Left lung (tissue), 10 donors: ENCODE measurements around the gene CHCHD10. TPM values are rescaled to one million over a fixed set of nuclear protein-coding genes. Genes with fewer than 3 reads are reported as not detected.

Source experiments
- ATAC-seq: fragments of 200-7000 bp; cut with Tn5 transposase; one replicate; pipeline ENCODE4 v1.9.1; 2020; ENCODE audit warnings: moderate library complexity
- DNase-seq, 4 donors: peaks; one replicate each; pipeline ENCODE4 v3.0.0-alpha.2; 2013 to 2020
- H3K27ac ChIP-seq, 2 donors: fragments of 200-600 bp; sonication (generic) in 1 of 2; one replicate each; pipeline versions ENCODE4 v1.5.0 to v1.8.0; 2020 to 2021
- H3K27me3 ChIP-seq, 2 donors: fragments of 200-600 bp; sonication (generic) in 1 of 2; one replicate each; pipeline versions ENCODE4 v1.5.0 to v1.8.0; 2020 to 2021
- H3K36me3 ChIP-seq, 2 donors: fragments of 200-600 bp; sonication (generic) in 1 of 2; one replicate each; pipeline versions ENCODE4 v1.5.0 to v1.8.0; 2020 to 2021
- H3K4me1 ChIP-seq, 2 donors: fragments of 200-600 bp; one replicate each; pipeline ENCODE4 v1.8.0; 2021
- H3K4me3 ChIP-seq, 2 donors: fragments of 200-600 bp; sonication (generic) in 1 of 2; one replicate each; pipeline versions ENCODE4 v1.5.0 to v1.8.0; 2020 to 2021; ENCODE audit warnings: mild to moderate bottlenecking in 1 of 2
- H3K9me3 ChIP-seq, 2 donors: fragments of 200-600 bp; sonication (generic) in 1 of 2; one replicate each; pipeline versions ENCODE4 v1.5.0 to v1.8.0; 2020 to 2021
- CTCF ChIP-seq, 2 donors: fragments of 200-600 bp; sonication (generic) in 1 of 2; IDR thresholded peaks; one replicate each; pipeline versions ENCODE4 v1.5.0 to v1.8.0; 2021; ENCODE audit warnings: antibody characterized with exemption in 2 of 2
- intact Hi-C, 2 donors: fragments of 100-400 bp; cut with DNase I; formaldehyde crosslinking; loops; one replicate each; pipeline versions ENCODE4 v1.11.2 to v1.14.2; 2022
- polyA plus RNA-seq, 6 donors: library from polyadenylated mRNA; unstranded; fragments of 120-200 nt; gene quantifications; one replicate each; pipeline ENCODE4 v1.2.1, GENCODE V29; 2013; ENCODE audit not compliant: insufficient read length in 6 of 6
- total RNA-seq, 2 donors: library from RNA; stranded (reverse); fragmentation: NEBNext Ultra II Directional; extraction: Animal tissue kit (Norgen Biotek cat#: 25700); gene quantifications; one replicate each; pipeline ENCODE4 v1.2.1, GENCODE V29; 2021
- donor health status: DM: no; HTN: yes; CAD: no.
- donor health status: DM: no; HTN: no; CAD: no.

The CHCHD10 gene
- total and polyA plus RNA-seq, 8 donors: 19.0 to 128 (median 30.8) TPM

- intact Hi-C loops: loop anchor here in 1 of 2 donors (10.0 kb wide), 1 partner anchor 55 kb away; the partner anchor contains the start of gene DERL3
- H3K4me3 ChIP-seq: no peak overlapping the region
- no peak for ATAC-seq
- H3K4me1 ChIP-seq: no peaks in the 10 kb centered on the region
- no peaks in the 10 kb centered on the region for H3K27me3 ChIP-seq
- H3K9me3 ChIP-seq: no peaks in the 10 kb centered on the region
- no peak for DNase-seq
- no peaks in the 10 kb centered on the region for H3K36me3 ChIP-seq
- no peak overlapping the region for H3K27ac ChIP-seq
- no peak for TF ChIP-seq CTCF (IDR thresholded peaks at IDR 0.05)
Observed at GRCh38 chr22:23780146-23780748, 12.5 kb upstream of the CHCHD10 start.

GRCh38 chr22:23779731-23780130 lies 12.0 kb upstream of the CHCHD10 start:
- no peak for TF ChIP-seq CTCF (IDR thresholded peaks at IDR 0.05)
- no peaks in the 10 kb centered on the region for H3K4me1 ChIP-seq
- no peak overlapping the region for H3K4me3 ChIP-seq
- no peak for ATAC-seq
- no peak overlapping the region for H3K27ac ChIP-seq
- H3K27me3 ChIP-seq: no peaks in the 10 kb centered on the region
- no peak for DNase-seq
- no peaks in the 10 kb centered on the region for H3K9me3 ChIP-seq
- H3K36me3 ChIP-seq: no peaks in the 10 kb centered on the region
- intact Hi-C loops: loop anchor here in 1 of 2 donors (10.0 kb wide), 1 partner anchor 55 kb away; the partner anchor contains the start of gene DERL3

- TF ChIP-seq CTCF (IDR thresholded peaks at IDR 0.05): no peak
- Histone ChIP-seq H3K9me3 (no peaks in the 10 kb centered on the region), H3K4me1 (no peaks in the 10 kb centered on the region), H3K27me3 (no peaks in the 10 kb centered on the region), H3K4me3 (no peak overlapping the region), H3K36me3 (no peaks in the 10 kb centered on the region), H3K27ac (no peak overlapping the region)
- intact Hi-C loops: no loop called here
- DNase-seq: no peak
- ATAC-seq: no peak
Observed at GRCh38 chr22:23779083-23779482, 11.3 kb upstream of the CHCHD10 start.

GRCh38 chr22:23778577-23778900 lies 10.8 kb upstream of the CHCHD10 start:
- Histone ChIP-seq H3K9me3 (no peaks in the 10 kb centered on the region), H3K36me3 (no peaks in the 10 kb centered on the region), H3K27ac (no peak overlapping the region), H3K4me1 (peaks cover 0 to under 1% of the 10 kb centered on the region in 2 donors), H3K4me3 (no peak overlapping the region), H3K27me3 (peaks cover 0 to 4% of the 10 kb centered on the region in 2 donors)
- intact Hi-C loops: no loop called here
- DNase-seq (no peak), ATAC-seq (no peak)
- TF ChIP-seq CTCF (IDR thresholded peaks at IDR 0.05): no peak

GRCh38 chr22:23777776-23778576 lies 10.2 kb upstream of the CHCHD10 start:
- H3K27me3 ChIP-seq: peaks cover 0 to 10% of the 10 kb centered on the region in 2 donors
- H3K9me3 ChIP-seq: no peaks in the 10 kb centered on the region
- H3K36me3 ChIP-seq: no peaks in the 10 kb centered on the region
- no peak for TF ChIP-seq CTCF (IDR thresholded peaks at IDR 0.05)
- no peak overlapping the region for H3K4me3 ChIP-seq
- no peak overlapping the region for H3K27ac ChIP-seq
- ATAC-seq (no peak), DNase-seq (no peak)
- intact Hi-C loops: no loop called here
- peaks cover 0 to 6% of the 10 kb centered on the region in 2 donors for H3K4me1 ChIP-seq
